Stimulated activated memory B cell treated with anti-CD40 and anti-IgM and Interleukin-4, amounts not matched to agents 10 μg/mL and 1 μg/mL and 100 μg/mL, for 72 hours (primary cell): Measurements from ENCODE around the gene ZBTB46.
A peak's percentile ranks its signal among the peaks of the same experiment; 100 is the strongest.

Experiments used
- ATAC-seq: fragments of 150-1000 bp; cut with Tn5 transposase; 2 replicates; pipeline ENCODE4 v1.10.0; 2021
- H3K27ac Mint-ChIP-seq: one replicate; pipeline ENCODE4 v1.8.0; 2022; ENCODE audit warnings: mild to moderate bottlenecking, mixed read lengths
- H3K27me3 Mint-ChIP-seq: one replicate; pipeline ENCODE4 v1.8.0; 2022; ENCODE audit warnings: mixed read lengths
- H3K36me3 Mint-ChIP-seq: one replicate; pipeline ENCODE4 v1.8.0; 2022; ENCODE audit warnings: mixed read lengths
- H3K4me1 Mint-ChIP-seq: one replicate; pipeline ENCODE4 v1.8.0; 2022; ENCODE audit warnings: mixed read lengths
- H3K4me3 Mint-ChIP-seq: one replicate; pipeline ENCODE4 v1.8.0; 2022; ENCODE audit warnings: mild to moderate bottlenecking, moderate library complexity, mixed read lengths
- H3K9me3 Mint-ChIP-seq: one replicate; pipeline ENCODE4 v1.8.0; 2022; ENCODE audit warnings: mixed read lengths

ZBTB46 gene

DNA sequence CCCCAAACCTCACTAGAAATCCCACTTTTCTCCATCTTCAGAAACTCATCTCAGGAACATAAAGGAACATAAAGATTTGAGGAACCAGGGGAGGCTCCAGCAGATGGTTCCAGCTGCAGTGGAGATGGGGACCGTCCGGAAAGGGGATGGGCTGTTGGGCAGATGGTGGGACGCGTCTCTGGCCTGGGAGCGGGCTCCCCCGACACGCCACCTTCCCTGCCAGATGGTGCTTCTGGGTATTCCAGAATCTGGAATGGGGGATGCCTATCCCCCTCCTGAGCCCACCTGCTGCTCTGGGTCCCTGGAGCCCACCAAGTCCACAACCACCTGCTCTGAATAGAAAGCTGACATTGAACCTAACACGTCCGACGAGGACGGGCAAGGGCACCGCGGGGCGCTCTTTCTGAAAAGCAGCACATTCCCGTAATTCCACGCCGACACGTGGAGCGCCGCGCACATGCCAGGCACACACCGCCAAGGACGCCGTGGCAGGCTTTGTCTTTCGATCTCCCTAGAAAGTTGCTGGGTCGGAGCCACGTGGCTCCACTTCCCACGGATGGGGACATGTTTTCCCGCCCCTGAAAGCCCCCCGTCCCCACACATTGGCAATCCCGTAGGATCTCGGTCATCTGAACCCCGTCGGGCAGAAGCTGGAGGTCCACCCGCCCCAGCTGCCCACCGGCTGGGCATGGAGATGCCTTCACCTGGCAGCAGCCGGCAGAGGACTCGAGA, 64.2 kb downstream of the ZBTB46 start:
- Mint-ChIP-seq H3K4me1 (no peaks in the 10 kb centered on the region), H3K36me3 (peaks cover 6% of the 10 kb centered on the region), H3K9me3 (no peaks in the 10 kb centered on the region), H3K27ac (no peak overlapping the region), H3K4me3 (no peak overlapping the region), H3K27me3 (peaks cover 49% of the 10 kb centered on the region)
- ATAC-seq: no peak

DNA sequence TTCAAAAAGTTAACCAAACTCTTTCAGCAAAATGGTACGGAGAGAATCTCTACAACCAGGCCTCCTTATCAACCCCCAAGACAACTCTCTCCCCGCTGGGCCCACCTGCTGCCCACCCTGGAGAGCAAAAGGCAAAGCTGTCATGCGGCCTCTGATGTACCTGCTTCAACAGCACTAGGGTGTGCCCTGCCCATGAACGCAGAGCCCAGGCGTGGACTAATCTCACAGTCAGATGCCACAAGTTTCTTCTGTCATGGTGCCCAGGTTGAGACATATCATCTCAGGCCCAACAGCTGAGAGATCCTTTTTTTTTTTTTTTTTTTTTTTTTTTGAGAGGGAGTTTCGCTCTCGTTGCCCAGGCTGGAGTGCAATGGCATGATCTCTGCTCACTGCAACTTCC, 65.2 kb downstream of the ZBTB46 start:
- peaks cover 6% of the 10 kb centered on the region for H3K36me3 Mint-ChIP-seq
- H3K27me3 Mint-ChIP-seq: peaks cover 49% of the 10 kb centered on the region
- no peaks in the 10 kb centered on the region for H3K9me3 Mint-ChIP-seq
- H3K4me1 Mint-ChIP-seq: no peaks in the 10 kb centered on the region
- H3K27ac Mint-ChIP-seq: no peak overlapping the region
- no peak for ATAC-seq
- no peak overlapping the region for H3K4me3 Mint-ChIP-seq

DNA sequence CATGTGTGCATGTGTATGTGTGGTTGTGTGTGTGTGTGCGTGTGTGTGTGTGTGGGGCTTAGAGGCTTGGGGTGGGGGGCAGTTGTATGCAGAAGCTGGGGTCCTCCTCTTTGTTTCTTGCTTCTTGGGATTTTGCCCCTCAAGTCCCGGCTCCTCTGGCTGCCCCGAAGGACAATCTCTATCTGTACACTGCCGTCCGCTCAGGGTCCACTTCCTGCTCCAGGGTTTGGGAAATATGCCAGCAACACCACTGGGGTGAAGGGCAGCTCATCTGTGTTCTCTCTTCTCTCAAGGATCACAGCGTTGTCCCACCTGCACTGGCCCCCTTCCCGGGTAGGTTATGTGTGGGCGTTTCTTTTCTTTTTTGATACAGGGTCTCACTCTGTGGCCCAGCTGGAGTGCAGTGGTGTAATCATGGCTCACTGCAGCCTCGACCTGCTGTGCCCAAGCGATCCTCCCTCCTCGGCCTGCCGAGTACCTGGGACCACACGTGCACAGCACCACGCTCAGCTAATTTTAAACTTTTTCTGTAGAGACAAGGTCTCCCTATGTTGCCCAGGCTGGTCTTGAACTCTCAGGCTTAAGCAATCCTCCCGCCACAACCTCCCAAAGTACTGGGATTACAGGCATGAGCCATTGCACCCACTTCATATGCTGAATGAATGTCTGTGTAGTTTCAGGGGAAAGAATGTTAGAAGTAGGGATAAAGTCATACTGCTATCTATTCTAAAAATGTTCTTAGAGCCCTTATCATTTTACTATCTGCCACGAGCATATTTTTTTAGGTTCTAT, 65.8 kb downstream of the ZBTB46 start:
- H3K4me1 Mint-ChIP-seq: no peaks in the 10 kb centered on the region
- H3K27me3 Mint-ChIP-seq: peaks cover 48% of the 10 kb centered on the region
- H3K9me3 Mint-ChIP-seq: no peaks in the 10 kb centered on the region
- no peak overlapping the region for H3K27ac Mint-ChIP-seq
- H3K36me3 Mint-ChIP-seq: peaks cover 6% of the 10 kb centered on the region
- ATAC-seq: no peak
- H3K4me3 Mint-ChIP-seq: no peak overlapping the region

DNA sequence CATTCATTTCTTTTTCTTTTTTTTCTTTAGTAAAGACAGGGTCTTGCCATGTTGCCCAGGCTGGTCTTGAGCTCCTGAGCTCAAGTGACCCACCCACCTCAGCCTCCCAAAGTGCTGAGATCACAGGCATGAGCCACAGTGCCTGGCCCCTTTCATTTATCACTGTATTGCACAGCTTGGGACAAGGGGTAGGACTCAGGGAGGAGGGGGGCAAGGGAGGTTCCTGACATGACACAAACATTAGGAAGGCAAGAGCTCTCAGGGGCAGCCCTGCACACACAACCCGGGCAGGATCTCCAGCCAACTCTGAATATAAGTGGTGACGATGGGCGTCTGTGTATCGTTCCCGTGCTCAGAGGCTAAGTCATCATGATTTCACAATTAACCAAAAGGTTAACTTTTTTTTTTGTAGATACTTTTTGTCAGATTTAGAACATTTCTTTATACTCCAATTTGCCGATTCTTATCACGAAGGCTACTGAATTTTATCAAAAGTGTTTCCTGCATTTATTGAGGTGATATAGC, 71.6 kb downstream of the ZBTB46 start:
- Mint-ChIP-seq H3K4me3 (no peak overlapping the region), H3K27ac (no peak overlapping the region), H3K36me3 (no peaks in the 10 kb centered on the region), H3K4me1 (no peaks in the 10 kb centered on the region), H3K9me3 (no peaks in the 10 kb centered on the region), H3K27me3 (peaks cover 20% of the 10 kb centered on the region)
- no peak for ATAC-seq

DNA sequence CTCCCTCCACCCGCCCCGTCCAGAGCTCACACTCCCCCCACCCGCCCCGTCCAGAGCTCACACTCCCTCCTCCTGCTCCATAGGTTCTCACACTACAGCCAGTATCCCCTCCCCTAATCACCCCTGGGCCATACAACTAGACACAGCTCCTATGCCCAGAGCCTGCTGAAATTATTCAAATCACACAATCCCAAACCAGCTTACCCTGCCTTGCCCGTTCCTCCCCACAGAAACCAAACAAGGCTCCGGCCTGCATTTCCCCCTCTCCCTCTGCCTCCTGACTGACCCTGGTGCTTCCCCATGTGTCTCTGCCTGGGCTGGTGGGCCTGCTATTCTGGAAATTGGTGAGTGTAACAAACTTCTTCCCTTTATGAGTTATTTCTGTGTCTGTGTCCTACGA, 72.9 kb downstream of the ZBTB46 start:
- H3K9me3 Mint-ChIP-seq: no peaks in the 10 kb centered on the region
- H3K27ac Mint-ChIP-seq: no peak overlapping the region
- no peaks in the 10 kb centered on the region for H3K4me1 Mint-ChIP-seq
- H3K4me3 Mint-ChIP-seq: no peak overlapping the region
- peaks cover 20% of the 10 kb centered on the region for H3K27me3 Mint-ChIP-seq
- ATAC-seq: no peak
- H3K36me3 Mint-ChIP-seq: no peaks in the 10 kb centered on the region

DNA sequence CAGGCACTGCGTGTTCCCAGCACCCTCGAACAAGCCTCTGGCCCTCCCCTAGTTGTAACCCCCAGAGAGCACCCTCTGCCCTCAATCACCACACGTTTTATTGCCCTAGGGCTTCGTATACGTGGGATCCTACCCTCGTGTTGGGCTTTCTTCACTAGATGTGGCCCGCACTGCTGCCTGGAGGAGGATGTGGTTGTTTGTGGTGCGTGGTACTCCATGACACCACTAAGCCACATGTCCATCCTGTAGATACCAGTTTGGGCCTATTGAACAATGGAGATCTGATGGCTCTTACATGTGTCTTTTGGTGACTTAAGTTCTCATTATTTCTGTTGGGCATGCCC, 74.4 kb downstream of the ZBTB46 start:
- no peaks in the 10 kb centered on the region for H3K4me1 Mint-ChIP-seq
- no peaks in the 10 kb centered on the region for H3K36me3 Mint-ChIP-seq
- peaks cover 2% of the 10 kb centered on the region for H3K9me3 Mint-ChIP-seq
- H3K27me3 Mint-ChIP-seq: peaks cover 20% of the 10 kb centered on the region
- ATAC-seq: no peak
- no peak overlapping the region for H3K4me3 Mint-ChIP-seq
- no peak overlapping the region for H3K27ac Mint-ChIP-seq

DNA sequence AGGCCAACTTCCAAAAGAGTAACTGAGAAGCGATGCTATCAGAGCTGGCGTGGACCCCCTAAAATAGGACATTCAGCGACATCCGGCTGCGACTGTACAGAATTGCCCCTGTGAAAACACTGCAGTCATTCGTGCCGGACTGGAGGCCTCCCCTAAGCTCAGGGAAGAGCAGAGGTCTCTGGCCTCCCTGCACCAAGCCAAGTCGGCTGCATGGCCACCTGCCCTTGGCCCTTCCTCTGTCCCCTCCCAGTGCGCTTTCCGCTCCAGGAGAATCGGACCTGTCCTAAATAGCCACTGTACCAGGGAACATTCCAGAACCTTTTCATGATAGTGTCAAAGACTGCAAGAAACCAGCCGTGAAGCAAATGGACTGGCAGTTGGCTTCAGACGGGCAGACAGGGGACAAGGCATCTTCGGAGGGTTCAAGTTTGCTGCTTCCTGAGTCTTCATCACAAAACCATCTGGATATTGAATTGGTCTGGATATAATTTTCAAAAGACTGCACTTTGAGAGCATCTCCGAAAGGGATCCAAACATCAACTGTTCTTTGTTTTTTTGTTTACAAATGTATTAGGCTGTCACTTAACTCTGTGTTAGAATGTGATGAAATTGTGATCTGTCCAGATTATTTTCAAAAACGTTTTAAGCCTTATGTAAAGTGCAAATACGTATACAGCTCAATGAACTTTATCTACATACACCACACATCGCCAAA, 75.0 kb downstream of the ZBTB46 start:
- Mint-ChIP-seq H3K4me3 (no peak overlapping the region), H3K27ac (no peak overlapping the region)

DNA sequence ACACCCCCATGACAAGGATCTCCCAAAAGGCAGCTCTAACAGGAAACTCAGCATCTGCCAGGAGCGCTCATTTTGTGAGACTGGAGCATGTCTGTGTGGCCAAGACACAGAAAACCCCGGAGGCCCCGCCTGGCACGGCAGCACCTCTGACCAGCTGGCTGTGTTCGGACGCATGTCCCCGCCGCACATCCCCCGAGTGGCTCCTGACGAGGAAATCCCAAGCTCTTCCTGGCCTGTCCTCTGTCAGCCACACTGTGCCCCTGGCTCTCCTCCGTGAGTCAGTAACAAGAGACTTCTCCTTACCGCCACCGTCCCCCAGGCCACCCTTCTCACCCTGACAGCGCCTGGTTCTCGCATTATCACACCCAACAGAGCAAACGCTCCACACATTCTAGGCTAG, 77.1 kb downstream of the ZBTB46 start:
- H3K27me3 Mint-ChIP-seq: peaks cover 17% of the 10 kb centered on the region
- H3K9me3 Mint-ChIP-seq: peaks cover 2% of the 10 kb centered on the region
- ATAC-seq: no peak
- no peak overlapping the region for H3K4me3 Mint-ChIP-seq
- H3K4me1 Mint-ChIP-seq: no peaks in the 10 kb centered on the region
- H3K36me3 Mint-ChIP-seq: no peaks in the 10 kb centered on the region
- no peak overlapping the region for H3K27ac Mint-ChIP-seq

More for the DNA sequence above, 75.0 kb downstream of the ZBTB46 start:
- H3K27me3 Mint-ChIP-seq: peaks cover 20% of the 10 kb centered on the region
- no peaks in the 10 kb centered on the region for H3K4me1 Mint-ChIP-seq
- H3K9me3 Mint-ChIP-seq: peaks cover 2% of the 10 kb centered on the region
- no peak for ATAC-seq
- no peaks in the 10 kb centered on the region for H3K36me3 Mint-ChIP-seq

DNA sequence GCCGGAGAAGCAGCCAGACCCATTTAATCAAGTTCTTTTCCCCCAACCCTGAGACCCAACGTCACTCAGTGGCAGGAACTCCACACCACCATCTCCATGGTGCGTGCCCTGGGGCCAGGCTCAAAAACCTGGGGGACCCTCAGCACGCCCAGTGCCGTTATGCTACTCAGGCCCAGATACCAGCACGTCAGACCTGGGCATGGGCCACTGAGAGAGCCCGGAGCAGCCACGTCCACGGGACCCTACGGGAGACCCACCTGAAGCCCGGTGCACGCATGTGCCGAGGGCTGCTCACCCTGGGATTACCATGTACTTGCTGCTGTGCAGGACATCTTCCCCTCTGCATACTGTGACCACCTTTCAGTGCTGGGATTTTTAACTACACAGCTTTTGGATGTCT, 77.7 kb downstream of the ZBTB46 start:
- Mint-ChIP-seq H3K27me3 (peaks cover 10% of the 10 kb centered on the region), H3K27ac (no peak overlapping the region), H3K9me3 (peaks cover 2% of the 10 kb centered on the region), H3K4me1 (no peaks in the 10 kb centered on the region), H3K36me3 (no peaks in the 10 kb centered on the region), H3K4me3 (no peak overlapping the region)
- peak; percentile 37 for ATAC-seq

DNA sequence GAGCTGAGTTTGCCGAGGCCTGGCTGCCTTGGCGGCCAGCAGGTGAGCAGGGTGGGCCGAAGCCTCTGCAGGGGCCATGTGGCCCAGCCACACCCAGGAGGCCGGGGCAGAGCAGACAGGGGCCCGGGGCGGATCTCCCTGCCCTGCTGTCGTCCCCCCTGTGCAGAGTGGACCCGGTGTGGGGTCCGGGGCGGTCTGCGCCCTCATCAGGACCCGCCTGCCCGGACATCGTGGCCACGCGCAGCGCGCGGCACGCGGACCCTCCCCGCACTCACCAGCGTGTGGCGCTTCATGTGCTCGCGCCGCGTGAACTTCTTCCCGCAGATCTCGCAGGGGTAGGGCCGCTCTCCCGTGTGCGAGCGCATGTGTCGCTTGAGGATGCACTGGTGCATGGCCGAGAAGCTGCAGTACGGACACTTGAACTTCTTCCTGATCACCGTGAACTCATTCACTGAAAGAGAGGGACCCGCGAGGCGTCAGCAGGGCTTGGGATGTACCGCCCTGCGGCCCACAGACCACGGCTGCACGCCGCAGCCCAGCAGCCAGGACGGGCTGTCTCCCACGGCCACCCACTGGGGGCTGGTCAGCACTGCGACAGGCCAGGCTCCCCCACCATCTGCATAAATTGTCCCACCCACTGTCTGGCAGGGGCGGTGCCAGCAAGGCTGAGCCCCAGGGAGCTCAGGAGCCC, 78.5 kb downstream of the ZBTB46 start:
- ATAC-seq: peak; percentile 24
- Mint-ChIP-seq H3K4me3 (no peak overlapping the region), H3K27ac (no peak overlapping the region), H3K4me1 (no peaks in the 10 kb centered on the region), H3K27me3 (peaks cover 2% of the 10 kb centered on the region), H3K9me3 (peaks cover 2% of the 10 kb centered on the region), H3K36me3 (no peaks in the 10 kb centered on the region)

DNA sequence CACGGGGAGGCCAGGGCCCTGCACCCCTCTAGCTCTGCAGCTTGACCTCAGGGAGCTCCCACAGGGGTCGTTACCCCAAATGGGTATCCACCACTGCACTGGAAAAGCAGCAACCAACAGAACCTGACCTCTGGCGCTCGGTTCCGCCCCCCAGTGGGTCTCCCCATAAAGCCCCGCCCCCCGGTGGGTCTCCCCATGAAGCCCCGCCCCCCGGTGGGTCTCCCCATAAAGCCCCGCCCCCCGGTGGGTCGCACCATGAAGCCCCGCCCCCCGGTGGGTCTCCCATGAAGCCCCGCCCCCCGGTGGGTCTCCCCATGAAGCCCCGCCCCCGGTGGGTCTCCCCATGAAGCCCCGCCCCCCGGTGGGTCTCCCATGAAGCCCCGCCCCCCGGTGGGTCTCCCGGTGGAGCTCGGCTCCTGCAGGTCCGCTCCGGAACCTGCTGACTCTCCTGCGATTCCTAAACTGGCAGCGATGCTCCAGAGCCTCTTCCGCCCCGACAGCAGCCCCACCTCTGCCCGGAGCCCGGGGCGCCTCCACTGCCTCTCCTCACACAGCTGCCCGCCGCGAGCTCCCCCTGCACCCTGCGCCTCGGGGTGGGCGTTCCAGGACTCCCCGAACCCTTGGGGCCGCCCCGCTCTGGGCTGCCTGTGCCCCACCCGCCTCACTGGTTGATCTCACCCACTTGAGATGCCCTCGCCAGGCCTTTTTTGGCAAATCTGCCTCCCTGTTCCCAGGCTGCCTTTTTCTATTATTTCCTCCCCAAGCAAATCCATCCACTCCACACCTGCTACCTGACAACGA, 79.4 kb downstream of the ZBTB46 start:
- no peak overlapping the region for H3K4me3 Mint-ChIP-seq
- no peak overlapping the region for H3K27ac Mint-ChIP-seq
- no peaks in the 10 kb centered on the region for H3K4me1 Mint-ChIP-seq
- ATAC-seq: no peak
- H3K36me3 Mint-ChIP-seq: no peaks in the 10 kb centered on the region
- H3K9me3 Mint-ChIP-seq: peaks cover 2% of the 10 kb centered on the region
- H3K27me3 Mint-ChIP-seq: no peaks in the 10 kb centered on the region

DNA sequence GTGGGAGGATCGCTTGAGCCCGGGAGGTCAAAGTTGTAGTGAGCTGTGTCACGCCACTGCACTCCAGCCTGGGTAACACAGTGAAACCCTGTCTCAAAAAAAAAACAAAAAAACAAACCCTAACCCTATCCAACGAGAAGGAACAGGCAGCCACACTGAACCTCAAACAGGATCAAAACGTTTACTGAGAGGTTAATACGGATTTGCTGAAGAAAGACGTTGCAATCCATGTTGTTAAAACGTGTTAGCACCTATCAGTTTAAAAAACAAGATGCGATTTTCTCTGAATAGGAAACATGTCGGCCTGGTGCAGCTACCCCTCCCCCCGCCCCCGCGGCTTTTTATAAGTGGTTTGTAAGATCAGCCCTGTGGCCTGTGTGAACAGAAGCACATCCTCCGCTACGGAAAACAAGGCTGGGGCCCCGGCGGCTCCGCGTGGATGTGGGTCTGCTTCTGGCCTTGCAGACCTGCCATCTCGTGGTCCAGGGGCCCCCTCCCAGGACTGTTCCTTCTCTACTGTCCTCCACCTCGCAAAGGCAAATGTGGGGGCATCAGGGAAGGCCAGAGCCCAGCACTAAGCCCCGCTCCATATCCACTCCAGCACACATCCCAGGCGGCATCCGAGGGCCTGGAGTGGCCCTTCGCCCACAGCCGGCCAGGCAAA, 80.1 kb downstream of the ZBTB46 start:
- H3K27me3 Mint-ChIP-seq: no peaks in the 10 kb centered on the region
- H3K4me3 Mint-ChIP-seq: no peak overlapping the region
- peaks cover 2% of the 10 kb centered on the region for H3K9me3 Mint-ChIP-seq
- no peaks in the 10 kb centered on the region for H3K36me3 Mint-ChIP-seq
- H3K4me1 Mint-ChIP-seq: no peaks in the 10 kb centered on the region
- ATAC-seq: no peak
- no peak overlapping the region for H3K27ac Mint-ChIP-seq

DNA sequence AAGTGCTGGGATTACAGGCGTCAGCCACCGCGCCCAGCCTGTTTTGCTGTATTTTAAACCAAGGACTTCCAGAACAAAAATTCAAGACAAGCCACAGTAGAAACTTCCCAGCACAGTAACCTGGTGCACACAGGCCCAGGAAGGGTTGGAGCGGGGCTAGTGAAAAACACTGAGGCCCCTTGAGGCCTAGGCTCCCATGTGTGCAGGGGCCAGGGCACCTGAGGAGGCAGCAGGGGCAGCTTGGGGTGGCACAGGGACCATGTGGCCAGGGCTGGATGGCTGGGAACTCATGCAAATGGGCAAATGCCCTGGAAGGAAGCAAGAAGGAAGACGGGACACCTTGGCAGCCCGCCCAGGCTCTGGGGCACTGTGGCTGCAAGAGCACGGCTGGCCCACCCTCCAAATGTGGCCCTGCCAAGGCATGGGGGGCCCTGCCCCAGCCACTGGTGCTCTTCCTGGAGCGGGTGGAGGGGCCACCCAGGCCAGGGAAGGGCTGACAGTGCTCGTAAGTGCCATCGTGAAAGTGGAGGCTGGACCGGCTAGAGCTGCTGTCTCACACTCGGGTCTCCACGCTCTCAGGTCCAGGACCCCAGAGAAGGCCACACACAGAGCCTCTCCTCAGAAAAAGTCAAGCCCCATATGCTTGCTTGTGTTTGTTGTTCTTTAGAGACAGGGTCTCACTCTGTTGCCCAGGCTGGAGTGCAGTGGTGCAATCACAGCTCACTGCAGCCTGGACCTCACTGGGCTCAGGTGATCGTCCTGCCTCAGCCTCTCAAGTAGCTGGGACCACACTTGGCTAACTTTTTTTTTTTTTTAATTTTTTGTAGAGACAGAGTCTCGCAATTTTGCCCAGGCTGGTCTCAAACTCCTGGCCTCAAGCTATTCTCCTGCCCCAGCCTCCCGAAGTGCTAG, 81.2 kb downstream of the ZBTB46 start:
- H3K36me3 Mint-ChIP-seq: no peaks in the 10 kb centered on the region
- ATAC-seq: no peak
- H3K4me3 Mint-ChIP-seq: no peak overlapping the region
- no peak overlapping the region for H3K27ac Mint-ChIP-seq
- no peaks in the 10 kb centered on the region for H3K27me3 Mint-ChIP-seq
- no peaks in the 10 kb centered on the region for H3K4me1 Mint-ChIP-seq
- H3K9me3 Mint-ChIP-seq: peaks cover 2% of the 10 kb centered on the region
